GM12878 (cell line): ENCODE data around the gene SHB. TPM values are rescaled to one million over a fixed set of nuclear protein-coding genes. Genes with fewer than 3 reads are reported as not detected.

Experiments used
- ATAC-seq: fragments of 200-7000 bp; cut with Tn5 transposase; 3 replicates; pipeline ENCODE4 v1.9.1; 2020; ENCODE audit warnings: mild to moderate bottlenecking, moderate library complexity
- BruUV-seq: library from RNA; stranded (reverse); fragments of 400-500 nt; replicated peaks from 2 replicates; lab custom pipeline; 2021; lab: Mats Ljungman, UMichigan
- CTCF ChIA-PET: fragments of 300-600 bp; sonication (Branson Sonifier 250); formaldehyde crosslinking; extraction: SDS; loops from one replicate; lab custom pipeline; 2021; ENCODE audit warnings: inconsistent platforms; lab: Yijun Ruan, JAX
- POLR2A ChIA-PET: fragments of 350-600 bp; formaldehyde crosslinking; extraction: SDS; loops from one replicate; lab custom pipeline; 2021; ENCODE audit warnings: inconsistent platforms; lab: Charles Lee
- RAD21 ChIA-PET: fragments of 300-600 bp; sonication (Branson Sonifier 250); formaldehyde crosslinking; loops from one replicate; lab custom pipeline; 2023; ENCODE audit warnings: antibody characterized with exemption; ENCODE audit not compliant: unreplicated experiment; lab: Charles Lee
- SMC1A ChIA-PET: fragments of 300-600 bp; sonication (Branson Sonifier 250); formaldehyde crosslinking; loops from one replicate; lab custom pipeline; 2023; ENCODE audit not compliant: unreplicated experiment, uncharacterized antibody; lab: Charles Lee
- DNase-seq: peaks from one replicate; pipeline ENCODE4 v3.0.0-alpha.2; 2011; ENCODE audit warnings: low read depth, low spot score
- FAIRE-seq: peaks from 3 replicates; lab custom pipeline; 2011; peaks lifted over from hg19 to GRCh38; lab: Jason Lieb, UNC
- H2AFZ ChIP-seq: 2 replicates; pipeline ENCODE4 v1.6.0; 2011; ENCODE audit warnings: low read depth, low read length, control low read depth; ENCODE audit not compliant: control insufficient read depth
- H3K27ac ChIP-seq: 2 replicates; pipeline ENCODE4 v1.5.1; 2011; ENCODE audit warnings: control low read depth; ENCODE audit not compliant: control insufficient read depth, insufficient read depth
- H3K27me3 ChIP-seq, 2 experiments: replicated peaks in 1 of 2; 2 replicates each; pipeline versions ENCODE4 v1.6.0 to v1.6.1; 2011; ENCODE audit warnings: low read length in 1 of 2; ENCODE audit not compliant: control insufficient read depth in 2 of 2, insufficient read depth in 2 of 2
- H3K36me3 ChIP-seq, 2 experiments: 2 replicates each; pipeline ENCODE4 v1.5.1; 2011; ENCODE audit warnings: low read length in 1 of 2; ENCODE audit not compliant: control insufficient read depth in 2 of 2, insufficient read depth in 2 of 2
- H3K4me1 ChIP-seq: 2 replicates; pipeline ENCODE4 v1.6.1; 2011; ENCODE audit warnings: mild to moderate bottlenecking, low read length, moderate library complexity, mixed read lengths; ENCODE audit not compliant: control insufficient read depth, insufficient read depth
- H3K4me2 ChIP-seq: 2 replicates; pipeline ENCODE4 v1.6.0; 2011; ENCODE audit warnings: control low read depth; ENCODE audit not compliant: control insufficient read depth, insufficient read depth
- H3K4me3 ChIP-seq: fragments of 200-600 bp; sonication (generic); 2 replicates; pipeline ENCODE4 v1.5.1; 2016
- H3K79me2 ChIP-seq: 2 replicates; pipeline ENCODE4 v1.6.0; 2011; ENCODE audit warnings: low read length; ENCODE audit not compliant: control insufficient read depth, insufficient read depth
- H3K9ac ChIP-seq: 2 replicates; pipeline ENCODE4 v1.8.0; 2011; ENCODE audit warnings: low read length, control low read depth, mixed read lengths; ENCODE audit not compliant: control insufficient read depth, insufficient read depth
- H3K9me3 ChIP-seq: replicated peaks from 3 replicates; pipeline ENCODE4 v1.5.1; 2011; ENCODE audit warnings: mild to moderate bottlenecking, low read length; ENCODE audit not compliant: control insufficient read depth, insufficient read depth
- H4K20me1 ChIP-seq: 2 replicates; pipeline ENCODE4 v1.6.0; 2011; ENCODE audit not compliant: control insufficient read depth, insufficient read depth
- BACH1 ChIP-seq: fragments of 450-650 bp; IDR thresholded peaks from 2 replicates; pipeline ENCODE4 v1.6.1; 2017; ENCODE audit warnings: mild to moderate bottlenecking, borderline replicate concordance
- CHD1 ChIP-seq: IDR thresholded peaks from 2 replicates; pipeline ENCODE4 v1.6.1; 2012; ENCODE audit warnings: low read depth, low read length, improper control_type of control experiment
- CREM ChIP-seq: IDR thresholded peaks from 2 replicates; pipeline ENCODE4 v1.6.1; 2014; ENCODE audit warnings: antibody characterized with exemption, low read depth
- CUX1 ChIP-seq: IDR thresholded peaks from 2 replicates; pipeline ENCODE4 v1.6.1; 2012; ENCODE audit warnings: improper control_type of control experiment, low read depth, low read length; ENCODE audit not compliant: insufficient replicate concordance
- FOXM1 ChIP-seq: IDR thresholded peaks from 2 replicates; pipeline ENCODE4 v1.6.1; 2012; ENCODE audit warnings: low read depth, mild to moderate bottlenecking, inconsistent platforms, low read length, moderate library complexity
- IKZF1 ChIP-seq: fragments of 450-650 bp; conservative IDR thresholded peaks from 2 replicates; pipeline ENCODE4 v1.6.1; 2017; ENCODE audit warnings: antibody characterized with exemption, mild to moderate bottlenecking
- RELA ChIP-seq: fragments of 450-650 bp; IDR thresholded peaks from 2 replicates; pipeline ENCODE4 v1.8.0; 2014; ENCODE audit warnings: borderline replicate concordance; ENCODE audit not compliant: partially characterized antibody
- RELB ChIP-seq: fragments of 450-650 bp; IDR thresholded peaks from 2 replicates; pipeline ENCODE4 v1.6.1; 2017; ENCODE audit warnings: low read depth, mild to moderate bottlenecking, moderate library complexity
- SPI1 ChIP-seq: IDR thresholded peaks from 2 replicates; pipeline ENCODE4 v1.6.1; 2011; ENCODE audit warnings: low read depth, mild to moderate bottlenecking, low read length, moderate library complexity, borderline replicate concordance; ENCODE audit not compliant: insufficient read depth
- STAT1 ChIP-seq: fragments of 450-650 bp; conservative IDR thresholded peaks from 2 replicates; pipeline ENCODE4 v1.6.1; 2014; ENCODE audit warnings: antibody characterized with exemption, mild to moderate bottlenecking
- TARDBP ChIP-seq: IDR thresholded peaks from 2 replicates; pipeline ENCODE4 v1.6.1; 2016; ENCODE audit warnings: borderline replicate concordance
- TBL1XR1 ChIP-seq: IDR thresholded peaks from 2 replicates; pipeline ENCODE4 v1.6.1; 2012; ENCODE audit warnings: low read depth, low read length, improper control_type of control experiment
- YY1 ChIP-seq: IDR thresholded peaks from 2 replicates; pipeline ENCODE4 v1.6.1; 2011; ENCODE audit warnings: low read depth, mild to moderate bottlenecking, low read length
- ZNF217 ChIP-seq: fragments of 450-650 bp; IDR thresholded peaks from 2 replicates; pipeline ENCODE4 v1.6.1; 2017; ENCODE audit warnings: antibody characterized with exemption, mild to moderate bottlenecking
- ZNF687 ChIP-seq: fragments of 450-650 bp; IDR thresholded peaks from 2 replicates; pipeline ENCODE4 v1.6.1; 2017; ENCODE audit warnings: mild to moderate bottlenecking, moderate library complexity
- WGBS: methylation state at CpG from one replicate; pipeline ENCODE4 v1.1.6; 2016; ENCODE audit warnings: low lambda C conversion rate; ENCODE audit not compliant: insufficient replicate concordance, insufficient coverage; ENCODE audit errors: missing lambda C conversion rate; 5-methylcytosine and 5-hydroxymethylcytosine counted together
- in situ Hi-C: fragments of 300-500 bp; cut with MboI; formaldehyde crosslinking; loops from 9 replicates; pipeline ENCODE4 v1.14.3; 2018; ENCODE audit warnings: mixed read lengths
- intact Hi-C: fragments of 100-400 bp; cut with micrococcal nuclease; formaldehyde crosslinking; loops from one replicate; pipeline ENCODE4 v1.14.2; 2022; ENCODE audit not compliant: unreplicated experiment
- polyA plus RNA-seq, 11 experiments: library from polyadenylated mRNA; depleted of rRNA in 4 of 11; unstranded in 6 of 11; stranded (reverse) in 5 of 11; fragments of >200 nt; fragmentation: Nextera tagmentation in 4 of 11; fragmentation: Illumina TruSeq in 1 of 11; extraction: Ambion mirVana in 4 of 11; extraction: Trizol in 1 of 11; gene quantifications; 1 replicate in 1 of 11; 2 replicates in 10 of 11; pipeline versions ENCODE4 v1.2.1 to v1.2.3, GENCODE V29; 2011 to 2016; ENCODE audit warnings: inconsistent platforms in 2 of 11, missing spikeins in 2 of 11, low read depth in 1 of 11
- total RNA-seq, 4 experiments: library from RNA; depleted of rRNA in 3 of 4; stranded (reverse); fragments of >200 nt in 3 of 4; fragmentation: Illumina TruSeq in 1 of 4; extraction: Trizol in 1 of 4; gene quantifications; 2 replicates each; pipeline versions ENCODE4 v1.2.1 to v1.2.3, GENCODE V29; 2013 to 2021

SHB gene
- total and polyA plus RNA-seq, 10 of the 15 experiments (the other 5 are each of a cell fraction or from before 2014, with no cell fraction given), result 0.29 to 6.2 (median 1.3) TPM

- SMC1A ChIA-PET, result interaction anchor here (1.2 to 2.7 kb wide), 4 partner anchors 10 to 41 kb away, joined by 3 to 9 read pairs (median 4); no protein-coding TSS in a partner anchor
- TF ChIP-seq TBL1XR1, result no peak
- no peak for TF ChIP-seq SPI1
- no peak for TF ChIP-seq RELA
- TF ChIP-seq RELB, result no peak
- no peak for TF ChIP-seq STAT1
- no peak for TF ChIP-seq ZNF687
- no peak for TF ChIP-seq CREM
- no peak for TF ChIP-seq BACH1
- TF ChIP-seq CUX1, result no peak
- no peak for TF ChIP-seq IKZF1
- TF ChIP-seq CHD1, result no peak
- TF ChIP-seq FOXM1, result no peak
- no peak for TF ChIP-seq TARDBP
- TF ChIP-seq YY1, result no peak
- TF ChIP-seq ZNF217, result no peak
These were observed 90.0 kb downstream of the SHB start for GRCh38 chr9:37978983-37979382.

More at GRCh38 chr9:37978983-37979382, 90.0 kb downstream of the SHB start:
- Histone ChIP-seq H3K4me2 (no peak overlapping the region), H3K4me1 (no peaks in the 10 kb centered on the region), H3K27ac (no peak overlapping the region), H3K27me3 (no peaks in the 10 kb centered on the region), H4K20me1 (no peaks in the 10 kb centered on the region), H3K9ac (no peak overlapping the region), H2AFZ (no peak overlapping the region), H3K4me3 (no peak overlapping the region), H3K79me2 (no peaks in the 10 kb centered on the region), H3K9me3 (no peaks in the 10 kb centered on the region), H3K36me3 (no peaks in the 10 kb centered on the region)
- ChIA-PET CTCF (no interaction called here), POLR2A (no interaction called here), RAD21 (interaction anchor here (1.1 kb wide), 1 partner anchor 14 kb away, joined by 3 read pairs; no protein-coding TSS in a partner anchor)
- no TSS peak for BruUV-seq
- ATAC-seq (no peak; the same call in 1 of the 3 replicates), FAIRE-seq (no peak), DNase-seq (no peak)
- intact Hi-C loops, result no loop called here
- in situ Hi-C loops, result loop anchor here (25.0 kb wide), 1 partner anchor 1042 kb away; no protein-coding TSS in a partner anchor
- 4% methylated on average over 3 of the region's 3 CpGs for WGBS
